ENCODE data around the gene IMPDH2.

IMPDH2 gene

GRCh38 chr3:49028673-49029562, at the start of gene IMPDH2:
Gene IMPDH2, minus strand, starts transcription at chr3:49029398. Its CDS starts 48 bp downstream, at chr3:49029350.
- DNase-seq, result peak; percentile 80

GRCh38 chr3:49076646-49077045, 47.4 kb upstream of the IMPDH2 start:
- DNase-seq, result no peak

GRCh38 chr3:49076116-49076515, 46.9 kb upstream of the IMPDH2 start:
- DNase-seq, result no peak

- DNase-seq, result no peak
Observed at GRCh38 chr3:49058011-49058410, 28.8 kb upstream of the IMPDH2 start.

- no peak for DNase-seq
Observed at GRCh38 chr3:49057268-49057667, 28.1 kb upstream of the IMPDH2 start.

- DNase-seq, result no peak
Observed at GRCh38 chr3:49054344-49054862, 25.2 kb upstream of the IMPDH2 start.

GRCh38 chr3:49053543-49053942, 24.3 kb upstream of the IMPDH2 start:
- no peak for DNase-seq

GRCh38 chr3:49035281-49035680, 6.1 kb upstream of the IMPDH2 start:
- no peak for DNase-seq

GRCh38 chr3:49034650-49035049, 5.5 kb upstream of the IMPDH2 start:
- DNase-seq, result no peak

- no peak for DNase-seq
Observed at GRCh38 chr3:49032646-49033304, 3.6 kb upstream of the IMPDH2 start.

- DNase-seq, result no peak
Observed at GRCh38 chr3:49030321-49030720, 1.1 kb upstream of the IMPDH2 start.

GRCh38 chr3:49029563-49029884, 326 bp upstream of the IMPDH2 start:
- DNase-seq, result no peak

GRCh38 chr3:49028298-49028672, 913 bp downstream of the IMPDH2 start:
- DNase-seq, result no peak

GRCh38 chr3:49027634-49028033, 1.6 kb downstream of the IMPDH2 start:
- DNase-seq, result no peak

- DNase-seq, result no peak
Observed at GRCh38 chr3:49026536-49026935, 2.7 kb downstream of the IMPDH2 start.

GRCh38 chr3:49025793-49026520, 3.2 kb downstream of the IMPDH2 start:
- DNase-seq, result no peak

- DNase-seq, result peak; percentile 96
Observed at GRCh38 chr3:49025005-49025792, 4.0 kb downstream of the IMPDH2 start.

- no peak for DNase-seq
Observed at GRCh38 chr3:49024449-49024848, 4.7 kb downstream of the IMPDH2 start.

- no peak for DNase-seq
Observed at GRCh38 chr3:49023775-49024174, 5.4 kb downstream of the IMPDH2 start.

GRCh38 chr3:49022688-49023171, 6.5 kb downstream of the IMPDH2 start:
- DNase-seq, result no peak

GRCh38 chr3:49021813-49022687, 7.1 kb downstream of the IMPDH2 start, which contains the start of gene NDUFAF3:
Gene NDUFAF3, plus strand, starts transcription at chr3:49022121. Its CDS starts 24 bp downstream, at chr3:49022145.
- peak; percentile 80 for DNase-seq

Measured in GF-D8 (cell line).